Neural progenitor cell (in vitro differentiated cells): Measurements from ENCODE around the gene TMEM238. TPM values are rescaled to one million over a fixed set of nuclear protein-coding genes. Genes with fewer than 3 reads are reported as not detected.

Source experiments
- DNase-seq: peaks from one replicate; pipeline ENCODE4 v3.0.0-alpha.2; 2016; ENCODE audit warnings: low spot score
- H2AFZ ChIP-seq: fragments of 200-600 bp; sonication (generic); replicated peaks from 2 replicates; pipeline ENCODE4 v1.6.1; 2016; ENCODE audit warnings: antibody characterized with exemption
- H3F3A ChIP-seq: fragments of 200-600 bp; sonication (generic); 2 replicates; pipeline ENCODE4 v1.6.1; 2016; ENCODE audit warnings: antibody characterized with exemption, low read depth
- H3K27ac ChIP-seq: fragments of 200-600 bp; sonication (generic); 2 replicates; pipeline ENCODE4 v1.5.1; 2016; ENCODE audit warnings: mild to moderate bottlenecking
- H3K27me3 ChIP-seq: fragments of 200-600 bp; sonication (generic); 2 replicates; pipeline ENCODE4 v1.6.1; 2016; ENCODE audit warnings: mild to moderate bottlenecking, moderate library complexity
- H3K36me3 ChIP-seq: fragments of 200-600 bp; sonication (generic); 2 replicates; pipeline ENCODE4 v1.5.1; 2016
- H3K4me1 ChIP-seq: fragments of 200-600 bp; sonication (generic); 2 replicates; pipeline ENCODE4 v1.6.1; 2016; ENCODE audit warnings: mixed run types
- H3K4me2 ChIP-seq: fragments of 200-600 bp; sonication (generic); 2 replicates; pipeline ENCODE4 v1.6.1; 2016
- H3K4me3 ChIP-seq: fragments of 200-600 bp; sonication (generic); 2 replicates; pipeline ENCODE4 v1.5.1; 2016
- H3K79me2 ChIP-seq: fragments of 200-600 bp; sonication (generic); 2 replicates; pipeline ENCODE4 v1.6.1; 2016; ENCODE audit warnings: low read depth
- H3K9ac ChIP-seq: fragments of 200-600 bp; sonication (generic); 2 replicates; pipeline ENCODE4 v1.6.1; 2016
- H3K9me3 ChIP-seq: fragments of 200-600 bp; sonication (generic); 2 replicates; pipeline ENCODE4 v1.5.1; 2016; ENCODE audit warnings: low read depth
- H4K20me1 ChIP-seq: fragments of 200-600 bp; sonication (generic); 2 replicates; pipeline ENCODE4 v1.6.1; 2016; ENCODE audit warnings: low read depth
- H3K27ac Mint-ChIP-seq: 3 replicates; pipeline ENCODE4 v1.8.0; 2021; ENCODE audit warnings: mixed read lengths
- H3K27me3 Mint-ChIP-seq: 2 replicates; pipeline ENCODE4 v1.8.0; 2022; ENCODE audit warnings: low read depth, mild to moderate bottlenecking, inconsistent platforms, moderate library complexity, mixed read lengths; ENCODE audit not compliant: insufficient read depth
- H3K36me3 Mint-ChIP-seq: 3 replicates; pipeline ENCODE4 v1.8.0; 2021; ENCODE audit warnings: mixed read lengths
- H3K4me1 Mint-ChIP-seq: 3 replicates; pipeline ENCODE4 v1.8.0; 2021; ENCODE audit warnings: mixed read lengths
- H3K4me3 Mint-ChIP-seq: 3 replicates; pipeline ENCODE4 v1.8.0; 2021; ENCODE audit warnings: mild to moderate bottlenecking, moderate library complexity, mixed read lengths
- H3K9me3 Mint-ChIP-seq: 3 replicates; pipeline ENCODE4 v1.8.0; 2020; ENCODE audit warnings: mixed read lengths
- EZH2 ChIP-seq: fragments of 200-600 bp; sonication (generic); IDR thresholded peaks from 2 replicates; pipeline ENCODE4 v1.6.1; 2017; ENCODE audit warnings: antibody characterized with exemption, mild to moderate bottlenecking, moderate library complexity
- EZH2phosphoT487 ChIP-seq: fragments of 200-600 bp; sonication (generic); IDR thresholded peaks from 2 replicates; pipeline ENCODE4 v1.6.1; 2017; ENCODE audit warnings: antibody characterized with exemption
- total RNA-seq: library from RNA; depleted of rRNA; stranded (reverse); fragments of >200 nt; gene quantifications from 2 replicates; pipeline ENCODE4 v1.2.3, GENCODE V29; 2015; ENCODE audit warnings: low replicate concordance
- TF ChIP-seq, protein P1 (sequence below): fragments of 200-600 bp; sonication (generic); IDR thresholded peaks from 2 replicates; pipeline ENCODE4 v1.5.1; 2017; ENCODE audit warnings: antibody characterized with exemption, mild to moderate bottlenecking

Gene TMEM238
- total RNA-seq, 1 donor from 2014 or later, result not detected

DNA sequence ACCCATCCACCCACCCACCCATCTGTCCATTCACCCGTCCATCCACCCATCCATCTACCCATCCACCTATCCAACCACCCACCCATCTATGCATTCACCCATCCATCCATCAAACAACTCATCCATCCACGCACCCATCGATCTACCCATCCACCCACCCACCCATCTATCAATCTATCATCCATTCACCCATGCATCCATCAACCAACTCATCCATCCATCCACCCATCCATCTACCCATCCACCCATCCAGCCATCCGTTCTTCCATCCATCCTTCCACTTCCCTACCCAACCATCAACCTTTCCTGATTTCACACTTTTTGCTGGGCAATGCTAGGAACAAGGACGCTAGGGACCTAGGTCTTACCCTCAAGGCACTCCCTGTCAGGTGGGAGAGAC, 2.1 kb downstream of the TMEM238 start:
- Histone ChIP-seq H3F3A (peaks cover 35% of the 10 kb centered on the region), H3K36me3 (no peaks in the 10 kb centered on the region), H3K4me2 (no peak overlapping the region), H3K4me3 (no peak overlapping the region), H3K9me3 (no peaks in the 10 kb centered on the region), H3K9ac (no peak overlapping the region), H3K79me2 (peaks cover 12% of the 10 kb centered on the region), H3K4me1 (peaks cover 38% of the 10 kb centered on the region), H2AFZ (no peak overlapping the region), H4K20me1 (peaks cover 12% of the 10 kb centered on the region), H3K27ac (no peak overlapping the region), H3K27me3 (peaks cover 35% of the 10 kb centered on the region)
- Mint-ChIP-seq H3K9me3 (peaks cover 4% of the 10 kb centered on the region), H3K27ac (no peak overlapping the region), H3K36me3 (peaks cover 5% of the 10 kb centered on the region), H3K27me3 (peaks cover 23% of the 10 kb centered on the region), H3K4me3 (peak overlapping the region; percentile 81), H3K4me1 (peaks cover 27% of the 10 kb centered on the region)
- DNase-seq, result no peak
- TF ChIP-seq EZH2 (no peak), EZH2phosphoT487 (no peak)
- TF ChIP-seq, protein P1, sequence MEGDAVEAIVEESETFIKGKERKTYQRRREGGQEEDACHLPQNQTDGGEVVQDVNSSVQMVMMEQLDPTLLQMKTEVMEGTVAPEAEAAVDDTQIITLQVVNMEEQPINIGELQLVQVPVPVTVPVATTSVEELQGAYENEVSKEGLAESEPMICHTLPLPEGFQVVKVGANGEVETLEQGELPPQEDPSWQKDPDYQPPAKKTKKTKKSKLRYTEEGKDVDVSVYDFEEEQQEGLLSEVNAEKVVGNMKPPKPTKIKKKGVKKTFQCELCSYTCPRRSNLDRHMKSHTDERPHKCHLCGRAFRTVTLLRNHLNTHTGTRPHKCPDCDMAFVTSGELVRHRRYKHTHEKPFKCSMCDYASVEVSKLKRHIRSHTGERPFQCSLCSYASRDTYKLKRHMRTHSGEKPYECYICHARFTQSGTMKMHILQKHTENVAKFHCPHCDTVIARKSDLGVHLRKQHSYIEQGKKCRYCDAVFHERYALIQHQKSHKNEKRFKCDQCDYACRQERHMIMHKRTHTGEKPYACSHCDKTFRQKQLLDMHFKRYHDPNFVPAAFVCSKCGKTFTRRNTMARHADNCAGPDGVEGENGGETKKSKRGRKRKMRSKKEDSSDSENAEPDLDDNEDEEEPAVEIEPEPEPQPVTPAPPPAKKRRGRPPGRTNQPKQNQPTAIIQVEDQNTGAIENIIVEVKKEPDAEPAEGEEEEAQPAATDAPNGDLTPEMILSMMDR, result no peak

DNA sequence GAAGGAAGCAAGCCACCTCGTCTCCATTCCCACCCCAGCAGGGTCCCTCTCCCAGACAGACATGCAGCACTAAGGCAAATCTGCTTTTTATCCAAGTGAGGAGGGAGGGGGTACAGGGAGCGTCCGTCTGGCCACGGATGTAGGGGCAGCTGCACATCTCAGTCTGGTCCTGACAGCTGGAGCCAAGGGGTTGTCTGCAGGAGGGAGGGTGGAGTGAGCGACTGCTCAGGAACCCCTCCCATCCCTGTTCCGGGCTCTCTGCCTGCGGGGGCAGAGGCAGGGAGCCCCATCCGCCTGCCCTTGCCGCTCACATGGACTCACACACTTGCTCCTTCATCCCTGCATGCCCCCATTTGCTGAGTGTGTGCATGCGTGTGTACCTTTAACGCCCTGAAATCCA, 4.9 kb downstream of the TMEM238 start:
- Histone ChIP-seq H3K4me1 (peaks cover 41% of the 10 kb centered on the region), H3K4me3 (no peak overlapping the region), H4K20me1 (no peaks in the 10 kb centered on the region), H3K36me3 (no peaks in the 10 kb centered on the region), H3K4me2 (no peak overlapping the region), H3K27ac (no peak overlapping the region), H2AFZ (no peak overlapping the region), H3K9ac (no peak overlapping the region), H3K27me3 (peaks cover 54% of the 10 kb centered on the region), H3F3A (peaks cover 30% of the 10 kb centered on the region), H3K9me3 (no peaks in the 10 kb centered on the region), H3K79me2 (no peaks in the 10 kb centered on the region)
- Mint-ChIP-seq H3K9me3 (peaks cover 4% of the 10 kb centered on the region), H3K4me3 (no peak overlapping the region), H3K27me3 (peaks cover 24% of the 10 kb centered on the region), H3K4me1 (peaks cover 19% of the 10 kb centered on the region), H3K36me3 (no peaks in the 10 kb centered on the region), H3K27ac (no peak overlapping the region)
- DNase-seq, result no peak
- TF ChIP-seq, protein P1, result no peak
- TF ChIP-seq EZH2phosphoT487 (no peak), EZH2 (no peak)

DNA sequence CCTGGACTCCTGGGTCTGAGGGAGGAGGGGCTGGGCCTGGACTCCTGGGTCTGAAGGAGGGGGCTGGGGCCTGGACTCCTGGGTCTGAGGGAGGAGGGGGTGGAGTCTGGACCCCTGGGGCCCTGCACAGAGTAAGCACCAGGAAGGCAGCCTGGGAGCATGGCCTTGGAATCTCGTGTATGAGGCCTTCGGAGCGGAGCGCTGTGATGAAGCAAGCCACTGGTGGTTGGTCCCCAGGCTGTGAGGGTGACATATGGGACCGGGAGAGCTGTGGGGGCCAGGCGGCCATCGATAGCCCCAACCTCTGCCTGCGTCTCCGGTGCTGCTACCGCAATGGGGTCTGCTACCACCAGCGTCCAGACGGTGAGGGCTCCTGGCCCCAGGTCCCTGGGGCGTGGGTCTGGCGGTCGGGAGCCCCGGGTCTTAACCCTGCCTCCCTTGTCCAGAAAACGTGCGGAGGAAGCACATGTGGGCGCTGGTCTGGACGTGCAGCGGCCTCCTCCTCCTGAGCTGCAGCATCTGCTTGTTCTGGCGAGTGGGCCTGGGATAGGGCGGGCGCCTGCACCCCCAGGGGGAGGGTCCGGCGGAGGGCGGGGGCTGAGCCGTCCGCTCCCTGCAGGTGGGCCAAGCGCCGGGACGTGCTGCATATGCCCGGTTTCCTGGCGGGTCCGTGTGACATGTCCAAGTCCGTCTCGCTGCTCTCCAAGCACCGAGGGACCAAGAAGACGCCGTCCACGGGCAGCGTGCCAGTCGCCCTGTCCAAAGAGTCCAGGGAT, 6.5 kb downstream of the TMEM238 start:
- H3K9me3 Mint-ChIP-seq, result peaks cover 4% of the 10 kb centered on the region
- Histone ChIP-seq H3K79me2 (no peaks in the 10 kb centered on the region), H3K4me2 (peak overlapping the region; percentile 84), H2AFZ (peak overlapping the region; percentile 73), H3F3A (peaks cover 30% of the 10 kb centered on the region), H3K4me3 (peak overlapping the region; percentile 39), H3K9ac (no peak overlapping the region), H3K27ac (no peak overlapping the region), H3K4me1 (peaks cover 42% of the 10 kb centered on the region), H3K27me3 (peaks cover 61% of the 10 kb centered on the region), H3K9me3 (no peaks in the 10 kb centered on the region), H4K20me1 (no peaks in the 10 kb centered on the region), H3K36me3 (no peaks in the 10 kb centered on the region)
- H3K36me3 Mint-ChIP-seq, result no peaks in the 10 kb centered on the region
- peaks cover 19% of the 10 kb centered on the region for H3K27me3 Mint-ChIP-seq
- no peak for TF ChIP-seq EZH2phosphoT487
- no peak for TF ChIP-seq EZH2
- TF ChIP-seq, protein P1, result no peak
- no peak overlapping the region for H3K4me3 Mint-ChIP-seq
- H3K27ac Mint-ChIP-seq, result no peak overlapping the region
- DNase-seq, result peak; percentile 66
- peaks cover 20% of the 10 kb centered on the region for H3K4me1 Mint-ChIP-seq
